ENCODE measurements around the gene CACNA1C.

- no peak for TF ChIP-seq CTCF (conservative IDR thresholded peaks at IDR 0.05 in 1 of 2, IDR thresholded peaks at IDR 0.05 in 1 of 2; ENCODE audit: extremely low read depth in 1 of 2, insufficient read depth in 1 of 2, low read depth in 1 of 2, low read length in 2 of 2)
- TF ChIP-seq EZH2 (IDR thresholded peaks at IDR 0.05; ENCODE audit: borderline replicate concordance, low read length), result no peak
Measured at GRCh38 chr12:2332947-2333346, 280.2 kb downstream of the CACNA1C start.
